GM19455 (cell line): Measurements from ENCODE around the gene CHST13.

Source experiments
- ATAC-seq: cut with Tn5 transposase; IDR thresholded peaks from one replicate; pipeline ENCODE4 v1.9.1; 2021; ENCODE audit not compliant: unreplicated experiment

The CHST13 gene

DNA sequence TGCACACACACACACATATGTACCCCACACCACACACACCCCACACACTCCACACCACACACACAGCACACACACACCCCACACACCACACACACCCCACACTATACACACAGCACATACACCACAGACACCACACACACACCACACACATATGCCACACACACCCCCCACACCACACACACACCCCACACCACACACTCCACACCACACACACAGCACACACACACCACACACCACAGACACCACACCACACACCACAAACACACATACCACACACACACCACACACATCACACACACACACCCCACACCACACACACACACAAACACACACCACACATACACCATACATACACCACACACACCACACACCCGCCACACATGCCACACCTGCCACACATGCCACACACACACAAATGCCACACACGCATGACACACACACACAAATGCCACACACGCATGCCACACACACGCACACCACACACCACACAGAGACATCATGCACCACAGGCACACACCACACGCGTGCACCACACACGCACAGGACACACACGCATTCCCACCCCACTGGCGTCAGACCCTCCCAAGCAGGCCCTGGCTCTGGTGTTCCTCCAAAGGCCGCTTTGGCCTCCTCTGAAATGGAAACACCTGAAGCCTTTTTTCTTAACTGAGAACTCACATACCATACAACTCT is 15.7 kb downstream of the CHST13 start:
- no peak for ATAC-seq

DNA sequence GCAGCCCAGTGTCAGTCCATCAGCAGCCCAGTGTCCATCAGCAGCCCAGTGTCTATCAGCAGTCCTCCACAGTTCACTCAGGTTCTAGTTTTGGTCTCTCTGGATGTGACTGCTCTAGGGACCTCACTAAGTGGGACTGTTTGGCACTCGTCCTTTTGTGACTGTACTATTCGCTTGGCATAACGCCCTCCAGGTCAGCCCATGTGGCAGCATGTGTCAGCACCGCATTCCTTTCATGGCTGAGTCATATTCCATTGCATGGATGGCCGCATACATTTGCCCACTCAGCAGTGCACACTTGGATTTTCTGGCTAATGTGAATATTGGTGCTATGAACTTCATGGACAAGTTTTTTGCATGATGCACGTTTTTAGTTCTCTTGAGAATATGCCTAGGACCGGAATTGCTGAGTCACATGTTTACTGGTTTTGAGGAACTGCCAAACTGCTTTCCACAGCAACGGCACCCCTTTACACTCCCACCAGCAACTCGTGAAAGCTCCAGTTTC is 16.4 kb downstream of the CHST13 start:
- no peak for ATAC-seq

- no peak for ATAC-seq
Measured at GRCh38 chr3:126540951-126541627, 17.1 kb downstream of the CHST13 start.

- no peak for ATAC-seq
Measured at GRCh38 chr3:126541628-126542339, 17.8 kb downstream of the CHST13 start.

- no peak for ATAC-seq
Measured at GRCh38 chr3:126542340-126543241, 18.6 kb downstream of the CHST13 start.

GRCh38 chr3:126543457-126544061 is 19.6 kb downstream of the CHST13 start:
- no peak for ATAC-seq

GRCh38 chr3:126544596-126545281 is 20.8 kb downstream of the CHST13 start:
- no peak for ATAC-seq

DNA sequence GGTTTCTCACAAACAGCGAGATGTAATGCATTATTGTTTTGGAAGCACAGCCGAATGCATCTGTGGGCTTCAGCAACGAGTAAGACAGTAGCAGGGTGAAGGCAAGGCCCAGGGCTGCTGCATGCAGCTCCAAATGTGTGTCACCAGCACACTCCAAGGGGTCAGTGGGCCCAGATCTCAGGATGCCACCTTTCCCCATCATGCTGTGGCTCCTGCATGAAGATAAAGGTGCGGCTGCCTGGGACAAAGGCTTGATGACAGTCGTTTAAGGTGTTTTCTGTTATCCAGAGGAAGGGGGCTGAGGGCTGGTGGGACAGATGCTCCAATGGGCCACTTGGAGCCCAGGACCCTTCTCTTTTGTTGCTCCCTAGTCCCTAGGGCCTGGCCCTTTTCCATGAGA is 21.6 kb downstream of the CHST13 start:
- no peak for ATAC-seq

GRCh38 chr3:126546013-126546412 is 22.1 kb downstream of the CHST13 start:
- ATAC-seq, result no peak

GRCh38 chr3:126546549-126547239 is 22.7 kb downstream of the CHST13 start:
- no peak for ATAC-seq

- ATAC-seq, result no peak
Measured at GRCh38 chr3:126547721-126548120, 23.8 kb downstream of the CHST13 start.

DNA sequence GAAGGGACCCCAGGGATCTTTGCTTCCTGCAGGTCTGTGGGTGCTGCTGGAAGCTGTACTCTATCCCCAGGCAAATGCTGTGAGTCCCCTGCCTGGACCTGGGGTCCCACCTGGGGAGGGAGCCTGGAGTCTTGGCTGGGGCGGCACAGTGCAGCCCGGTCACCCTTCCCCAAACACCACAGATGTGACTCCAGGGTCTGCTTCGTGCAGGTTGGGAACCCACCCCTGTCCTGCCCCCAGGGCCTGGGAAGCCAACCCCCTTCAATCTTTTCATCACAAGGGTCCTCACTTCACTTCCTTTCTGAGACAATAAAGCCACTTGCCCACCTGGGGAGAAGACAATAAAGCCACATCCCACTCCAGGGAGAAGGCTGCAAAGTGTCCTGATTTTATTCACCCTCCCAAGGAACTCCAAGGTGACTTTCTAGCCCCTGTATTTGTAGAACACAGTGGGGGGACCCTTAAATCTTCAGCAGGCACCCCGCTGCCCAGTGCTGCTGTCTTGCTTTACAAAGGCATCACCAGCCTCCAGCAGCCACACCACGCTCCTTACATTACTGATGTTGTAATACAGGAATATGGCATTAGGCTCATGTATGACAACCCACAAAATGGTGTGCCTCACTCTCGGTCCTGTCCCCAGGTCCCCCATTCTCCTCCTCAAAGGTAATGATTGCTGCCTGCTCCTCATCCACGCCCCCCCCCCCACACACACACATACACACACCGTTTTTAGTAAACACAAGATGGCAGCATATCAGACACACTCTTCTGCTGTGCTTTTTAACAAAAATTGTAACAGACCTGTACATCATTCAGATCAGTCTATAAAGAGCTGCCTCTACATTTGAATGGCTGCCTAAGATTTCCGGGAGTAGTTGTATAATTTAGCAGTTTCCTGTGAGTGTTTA is 24.9 kb downstream of the CHST13 start:
- ATAC-seq, result no peak

GRCh38 chr3:126549861-126550487 is 26.0 kb downstream of the CHST13 start:
- no peak for ATAC-seq

DNA sequence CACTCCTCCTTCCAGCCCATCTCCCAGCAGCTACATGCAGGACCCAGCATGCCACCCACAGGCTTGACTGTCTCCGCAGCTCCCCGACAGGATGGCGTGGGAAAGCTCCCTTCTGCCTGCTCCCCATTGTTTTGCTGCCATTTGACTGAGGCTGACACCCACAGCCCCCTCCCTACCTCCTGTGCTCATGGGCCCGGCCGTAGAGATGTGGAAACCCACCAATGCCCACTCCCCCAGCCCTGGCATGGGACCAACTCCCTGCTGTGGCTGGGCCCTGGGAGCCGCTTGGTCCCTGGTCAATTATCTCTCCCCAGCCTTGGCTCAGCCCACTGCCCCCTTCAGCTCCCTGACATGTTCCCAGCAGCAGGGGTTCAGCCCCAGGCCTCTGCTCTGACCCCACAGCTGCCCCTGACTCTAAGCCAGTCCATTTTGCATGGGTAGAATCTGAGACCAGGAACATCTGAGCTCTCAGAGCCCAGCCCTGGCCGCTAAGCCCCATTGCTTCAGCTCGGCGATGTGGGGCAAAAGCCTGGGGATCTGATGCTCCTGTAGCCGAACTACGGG is 26.6 kb downstream of the CHST13 start:
- no peak for ATAC-seq

GRCh38 chr3:126551121-126551838 is 27.3 kb downstream of the CHST13 start:
- no peak for ATAC-seq

GRCh38 chr3:126551839-126552687 is 28.1 kb downstream of the CHST13 start:
- ATAC-seq, result no peak
